Gastroesophageal sphincter (tissue), 3 donors: Measurements from ENCODE around the gene FBLL1.

Experiments
- CTCF ChIP-seq, 4 experiments: fragments of 200-600 bp in 2 of 4; fragments of 450-650 bp in 2 of 4; sonication (generic) in 1 of 4; IDR thresholded peaks; one replicate each; pipeline ENCODE4 v1.5.1; 2017 to 2019; ENCODE audit warnings: antibody characterized with exemption in 4 of 4, mild to moderate bottlenecking in 2 of 4, moderate library complexity in 2 of 4
- EP300 ChIP-seq: sonication (generic); formaldehyde crosslinking; IDR thresholded peaks from one replicate; pipeline ENCODE4 v1.6.1; 2017; ENCODE audit warnings: antibody characterized with exemption, mild to moderate bottlenecking
- POLR2A ChIP-seq, 2 donors: fragments of 450-650 bp; IDR thresholded peaks; one replicate each; pipeline ENCODE4 v1.6.1; 2017; ENCODE audit warnings: antibody characterized with exemption in 2 of 2, mild to moderate bottlenecking in 2 of 2, moderate library complexity in 1 of 2
- POLR2AphosphoS5 ChIP-seq: sonication (generic); formaldehyde crosslinking; IDR thresholded peaks from one replicate; pipeline ENCODE4 v1.6.1; 2017; ENCODE audit warnings: antibody characterized with exemption

DNA sequence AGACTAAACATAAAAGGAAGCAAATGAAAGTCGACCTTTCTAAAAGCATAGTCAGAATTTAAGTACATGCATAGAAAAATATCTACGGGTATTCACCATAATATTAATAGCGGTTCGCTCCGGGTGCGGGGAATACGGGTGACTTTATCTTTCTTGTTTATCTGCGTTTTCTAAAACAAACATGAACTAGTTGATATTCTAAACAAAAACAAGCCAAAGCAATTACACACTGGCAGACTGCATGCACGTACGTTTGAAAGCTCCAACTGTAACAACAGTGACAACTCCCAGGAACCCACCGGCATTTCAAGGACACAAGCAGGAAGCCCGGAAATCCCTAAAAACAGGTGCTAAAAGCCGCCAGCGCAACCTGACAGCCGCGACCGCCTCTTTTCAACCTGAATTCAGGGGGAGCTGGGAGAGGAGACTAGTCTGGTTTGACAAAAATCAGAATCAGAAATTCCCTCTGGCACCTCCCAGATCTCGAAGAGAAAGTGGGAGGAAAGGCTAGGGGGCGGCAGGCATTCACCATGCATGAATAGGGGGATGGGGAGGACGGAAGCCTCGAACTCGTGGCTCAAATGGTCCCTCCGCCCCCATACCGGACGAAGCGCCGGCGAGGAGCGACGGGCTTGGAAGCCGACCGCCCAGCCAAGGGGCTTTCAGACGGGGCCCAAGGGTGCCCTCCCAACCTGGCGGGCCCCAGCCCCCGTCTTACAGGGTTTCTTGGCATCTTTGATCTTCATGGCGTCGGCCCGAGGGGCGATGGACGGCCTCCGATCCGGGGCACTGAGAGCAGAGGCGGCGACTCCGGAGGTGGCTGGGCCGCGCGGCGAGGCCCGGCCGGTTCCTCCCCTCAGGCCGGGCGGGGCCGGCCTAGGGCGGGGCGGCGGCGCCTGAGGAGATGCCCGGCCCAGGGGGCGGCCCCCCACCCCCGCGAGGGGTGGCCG lies 49.7 kb downstream of the FBLL1 start, which contains the start of gene PANK3:
- TF ChIP-seq CTCF (IDR thresholded peaks at IDR 0.05), result no peak
- no peak for TF ChIP-seq EP300
- no peak for TF ChIP-seq POLR2AphosphoS5
- no peak for TF ChIP-seq POLR2A (IDR thresholded peaks at IDR 0.05)
